T-helper 1 cell treated with Interleukin-12 subunit alpha and Interleukin-12 subunit beta and Interleukin-4 antibody, amounts not matched to agents 30 μg/mL and 1 μg/mL, for 36 hours (primary cell): ENCODE data around the gene FRMPD4.

ENCODE experiments used
- H3K27ac Mint-ChIP-seq: one replicate; pipeline ENCODE4 v1.8.0; 2021; ENCODE audit warnings: mild to moderate bottlenecking, mixed read lengths
- H3K27me3 Mint-ChIP-seq: one replicate; pipeline ENCODE4 v1.8.0; 2021; ENCODE audit warnings: low read depth, mixed read lengths
- H3K36me3 Mint-ChIP-seq: one replicate; pipeline ENCODE4 v1.8.0; 2021; ENCODE audit warnings: low read depth, mixed read lengths
- H3K4me1 Mint-ChIP-seq: one replicate; pipeline ENCODE4 v1.8.0; 2021; ENCODE audit warnings: low read depth, mixed read lengths
- H3K4me3 Mint-ChIP-seq: one replicate; pipeline ENCODE4 v1.8.0; 2021; ENCODE audit warnings: mild to moderate bottlenecking, moderate library complexity, mixed read lengths
- H3K9me3 Mint-ChIP-seq: one replicate; pipeline ENCODE4 v1.8.0; 2021; ENCODE audit warnings: mixed read lengths

Gene FRMPD4

DNA sequence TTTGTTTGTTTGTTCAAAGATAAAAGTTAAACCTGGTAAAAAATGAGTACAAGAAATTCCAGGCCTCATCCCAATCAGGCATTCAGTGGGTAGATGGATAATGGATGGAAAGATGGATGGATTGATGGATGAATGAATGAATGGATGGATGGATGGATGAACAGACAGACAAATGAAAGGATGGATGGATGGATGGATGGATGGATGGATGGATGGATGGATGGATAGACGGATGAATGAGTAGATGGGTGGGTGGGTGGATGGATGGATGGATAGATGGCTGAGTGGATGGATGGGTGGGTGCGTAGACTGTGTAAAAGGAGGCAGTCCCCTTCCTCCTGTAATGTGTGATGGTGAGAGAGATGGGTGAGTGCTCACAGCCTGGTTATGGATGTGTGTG, 206.7 kb downstream of the FRMPD4 start:
- H3K27ac Mint-ChIP-seq, result no peak overlapping the region
- H3K4me1 Mint-ChIP-seq, result no peaks in the 10 kb centered on the region
- no peaks in the 10 kb centered on the region for H3K36me3 Mint-ChIP-seq
- H3K4me3 Mint-ChIP-seq, result no peak overlapping the region
- no peaks in the 10 kb centered on the region for H3K9me3 Mint-ChIP-seq
- no peaks in the 10 kb centered on the region for H3K27me3 Mint-ChIP-seq

- Mint-ChIP-seq H3K27ac (no peak overlapping the region), H3K4me3 (no peak overlapping the region), H3K4me1 (no peaks in the 10 kb centered on the region), H3K27me3 (no peaks in the 10 kb centered on the region), H3K36me3 (no peaks in the 10 kb centered on the region), H3K9me3 (no peaks in the 10 kb centered on the region)
Observed at GRCh38 chrX:12349201-12349600, 210.9 kb downstream of the FRMPD4 start.

DNA sequence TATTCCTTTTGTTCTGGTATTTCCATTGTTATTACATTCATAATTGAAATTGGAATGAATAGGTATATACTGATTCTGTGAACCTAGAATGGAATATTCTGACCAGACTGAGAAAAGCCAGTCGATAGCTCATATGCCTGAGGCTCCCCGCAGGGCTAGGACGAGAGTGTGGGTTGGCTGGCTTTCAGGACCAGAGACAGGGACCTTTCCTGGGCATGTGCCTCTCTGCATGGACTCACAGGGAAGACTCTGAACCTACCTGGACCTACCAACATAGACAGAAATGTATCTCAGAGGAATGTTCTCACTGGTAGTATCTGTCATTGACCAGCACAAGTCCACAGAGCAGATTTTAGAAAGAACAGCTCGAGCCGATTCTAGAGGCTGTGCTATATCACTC, 214.6 kb downstream of the FRMPD4 start:
- H3K9me3 Mint-ChIP-seq, result no peaks in the 10 kb centered on the region
- no peak overlapping the region for H3K4me3 Mint-ChIP-seq
- H3K4me1 Mint-ChIP-seq, result no peaks in the 10 kb centered on the region

DNA sequence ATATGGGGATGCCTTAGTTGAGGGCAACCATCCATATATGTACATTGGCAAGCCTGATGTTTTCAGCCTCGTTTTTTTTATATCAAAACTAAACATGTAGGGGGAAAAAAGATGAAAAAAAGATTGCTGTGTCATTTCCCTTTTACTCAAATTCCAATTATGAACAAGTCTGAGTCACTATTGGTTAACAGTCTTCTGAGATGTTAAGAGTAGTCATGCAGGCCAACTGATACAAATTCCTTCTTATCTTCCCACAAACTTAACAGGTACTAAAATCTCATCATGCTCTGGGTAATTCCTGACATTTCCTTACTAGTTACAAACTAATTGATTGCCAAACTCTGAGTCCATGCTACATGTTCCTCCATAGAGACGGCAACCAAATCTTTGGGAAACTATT, 222.1 kb downstream of the FRMPD4 start:
- Mint-ChIP-seq H3K4me1 (no peaks in the 10 kb centered on the region), H3K9me3 (no peaks in the 10 kb centered on the region), H3K4me3 (no peak overlapping the region), H3K27ac (no peak overlapping the region), H3K36me3 (no peaks in the 10 kb centered on the region), H3K27me3 (no peaks in the 10 kb centered on the region)

More for the DNA sequence above, 214.6 kb downstream of the FRMPD4 start:
- H3K27ac Mint-ChIP-seq, result no peak overlapping the region
- no peaks in the 10 kb centered on the region for H3K36me3 Mint-ChIP-seq
- no peaks in the 10 kb centered on the region for H3K27me3 Mint-ChIP-seq

DNA sequence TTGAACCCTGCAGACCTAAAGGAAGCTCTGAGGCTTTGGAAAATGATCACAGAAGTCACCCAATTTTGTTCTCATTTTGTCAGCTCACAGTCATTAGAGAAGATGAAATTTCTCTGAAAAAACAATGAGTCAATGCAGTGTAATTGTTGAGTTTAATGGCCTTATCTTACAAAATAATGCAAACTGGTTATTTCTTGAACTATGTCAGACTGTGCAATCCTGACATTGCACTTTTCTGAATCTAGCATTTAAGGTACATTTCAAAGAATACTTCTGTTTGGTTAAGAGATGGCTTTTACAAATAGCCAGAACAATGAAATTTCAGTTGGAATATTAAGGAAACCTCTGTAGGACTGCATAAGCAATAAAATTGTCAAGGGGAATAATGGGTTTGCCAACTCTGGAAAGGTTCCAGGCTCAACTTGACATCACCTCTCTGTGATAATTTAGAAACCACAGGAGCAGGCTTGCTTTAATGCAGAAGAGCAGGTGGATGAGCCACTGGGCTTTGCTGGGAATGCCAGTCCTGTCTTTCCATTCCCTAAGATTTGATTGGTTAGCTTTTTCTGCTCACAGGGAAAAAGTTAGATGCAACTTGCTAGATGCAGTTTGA, 222.8 kb downstream of the FRMPD4 start:
- no peak overlapping the region for H3K27ac Mint-ChIP-seq
- H3K4me1 Mint-ChIP-seq, result no peaks in the 10 kb centered on the region
- H3K9me3 Mint-ChIP-seq, result no peaks in the 10 kb centered on the region

GRCh38 chrX:12363216-12363615, 224.9 kb downstream of the FRMPD4 start:
- H3K27me3 Mint-ChIP-seq, result no peaks in the 10 kb centered on the region
- no peaks in the 10 kb centered on the region for H3K9me3 Mint-ChIP-seq
- no peaks in the 10 kb centered on the region for H3K36me3 Mint-ChIP-seq
- no peaks in the 10 kb centered on the region for H3K4me1 Mint-ChIP-seq
- H3K27ac Mint-ChIP-seq, result no peak overlapping the region
- H3K4me3 Mint-ChIP-seq, result no peak overlapping the region

More for the DNA sequence above, 222.8 kb downstream of the FRMPD4 start:
- no peaks in the 10 kb centered on the region for H3K27me3 Mint-ChIP-seq
- no peak overlapping the region for H3K4me3 Mint-ChIP-seq
- no peaks in the 10 kb centered on the region for H3K36me3 Mint-ChIP-seq

- Mint-ChIP-seq H3K36me3 (no peaks in the 10 kb centered on the region), H3K27me3 (no peaks in the 10 kb centered on the region), H3K27ac (no peak overlapping the region), H3K4me3 (no peak overlapping the region), H3K9me3 (no peaks in the 10 kb centered on the region), H3K4me1 (no peaks in the 10 kb centered on the region)
Observed at GRCh38 chrX:12366440-12366839, 228.2 kb downstream of the FRMPD4 start.

- H3K9me3 Mint-ChIP-seq, result no peaks in the 10 kb centered on the region
- no peaks in the 10 kb centered on the region for H3K36me3 Mint-ChIP-seq
- H3K4me1 Mint-ChIP-seq, result no peaks in the 10 kb centered on the region
- H3K27me3 Mint-ChIP-seq, result no peaks in the 10 kb centered on the region
- H3K27ac Mint-ChIP-seq, result no peak overlapping the region
- H3K4me3 Mint-ChIP-seq, result no peak overlapping the region
Observed at GRCh38 chrX:12367254-12367653, 229.0 kb downstream of the FRMPD4 start.

DNA sequence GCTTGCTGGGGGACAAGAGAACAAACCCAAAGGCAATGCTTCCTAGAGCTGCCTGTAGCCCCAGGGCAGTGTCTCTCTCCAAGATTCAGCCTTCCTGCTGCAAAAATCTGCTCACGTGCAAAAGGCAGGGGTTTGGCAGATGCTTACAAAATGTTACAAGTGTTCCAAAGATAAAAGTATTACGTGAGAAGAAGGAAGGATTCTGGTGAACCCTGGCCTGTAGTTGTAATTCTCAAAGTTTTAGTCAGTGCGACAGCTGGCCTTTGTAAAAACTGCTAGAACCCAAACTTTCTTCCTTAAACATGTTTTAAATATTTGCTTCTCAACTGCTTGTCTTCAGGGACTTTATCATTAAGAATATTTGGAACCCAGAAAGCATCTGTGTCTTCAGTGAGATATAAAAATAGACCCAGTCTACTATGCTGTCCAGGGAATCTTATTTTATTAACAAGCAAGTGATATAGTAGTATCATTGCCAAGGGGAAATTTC, 232.3 kb downstream of the FRMPD4 start:
- H3K27me3 Mint-ChIP-seq, result no peaks in the 10 kb centered on the region
- no peaks in the 10 kb centered on the region for H3K4me1 Mint-ChIP-seq
- no peak overlapping the region for H3K27ac Mint-ChIP-seq
- H3K4me3 Mint-ChIP-seq, result no peak overlapping the region
- no peaks in the 10 kb centered on the region for H3K9me3 Mint-ChIP-seq
- H3K36me3 Mint-ChIP-seq, result no peaks in the 10 kb centered on the region

DNA sequence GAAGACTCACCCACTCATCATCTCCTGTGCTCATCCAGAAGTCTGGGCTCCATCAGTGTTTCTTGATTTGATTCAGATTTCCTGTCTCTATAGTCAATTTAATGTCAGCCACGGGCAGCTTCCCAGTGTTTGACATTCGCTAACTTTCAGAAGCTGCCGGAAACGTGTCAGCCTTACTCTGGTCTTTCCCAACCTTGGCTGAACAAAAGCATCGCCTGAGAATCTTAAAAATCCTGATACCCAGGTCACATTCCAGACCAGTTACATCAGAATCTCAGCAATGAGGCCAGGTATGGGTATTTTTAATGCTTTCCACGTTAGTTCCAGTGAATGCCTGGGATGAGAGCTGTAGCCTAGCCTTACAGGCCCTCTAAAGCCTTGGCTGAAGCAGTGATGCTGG, 233.8 kb downstream of the FRMPD4 start:
- no peaks in the 10 kb centered on the region for H3K4me1 Mint-ChIP-seq
- H3K9me3 Mint-ChIP-seq, result no peaks in the 10 kb centered on the region
- no peak overlapping the region for H3K27ac Mint-ChIP-seq
- H3K27me3 Mint-ChIP-seq, result no peaks in the 10 kb centered on the region
- H3K36me3 Mint-ChIP-seq, result no peaks in the 10 kb centered on the region
- H3K4me3 Mint-ChIP-seq, result no peak overlapping the region

DNA sequence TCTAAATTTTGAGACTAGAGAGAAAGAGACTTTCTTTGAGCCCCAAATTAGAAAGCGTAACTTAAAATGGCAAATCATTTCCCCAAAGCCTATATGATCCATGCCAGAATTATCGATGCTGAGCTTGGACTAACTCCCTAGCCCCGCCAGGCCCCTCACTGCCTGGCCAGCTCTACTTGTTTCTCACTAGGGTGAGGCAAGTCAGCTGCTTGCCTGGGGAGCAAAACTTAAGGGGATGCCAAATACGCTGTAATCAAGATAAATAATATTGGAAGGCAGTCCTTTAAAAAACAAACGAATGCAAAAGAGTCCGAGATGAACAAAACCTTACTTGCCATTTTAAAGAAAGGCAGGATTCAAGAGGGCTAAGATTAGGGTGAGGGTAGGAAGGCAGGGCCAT, 236.0 kb downstream of the FRMPD4 start:
- Mint-ChIP-seq H3K36me3 (no peaks in the 10 kb centered on the region), H3K4me3 (no peak overlapping the region), H3K4me1 (no peaks in the 10 kb centered on the region), H3K27ac (no peak overlapping the region), H3K27me3 (no peaks in the 10 kb centered on the region), H3K9me3 (no peaks in the 10 kb centered on the region)

GRCh38 chrX:12378253-12378652, 240.0 kb downstream of the FRMPD4 start:
- H3K9me3 Mint-ChIP-seq, result no peaks in the 10 kb centered on the region
- no peaks in the 10 kb centered on the region for H3K27me3 Mint-ChIP-seq
- no peaks in the 10 kb centered on the region for H3K4me1 Mint-ChIP-seq
- H3K36me3 Mint-ChIP-seq, result no peaks in the 10 kb centered on the region
- no peak overlapping the region for H3K27ac Mint-ChIP-seq
- H3K4me3 Mint-ChIP-seq, result no peak overlapping the region

- H3K36me3 Mint-ChIP-seq, result no peaks in the 10 kb centered on the region
- H3K27ac Mint-ChIP-seq, result no peak overlapping the region
- H3K4me3 Mint-ChIP-seq, result no peak overlapping the region
Observed at GRCh38 chrX:12378706-12379105, 240.4 kb downstream of the FRMPD4 start.

GRCh38 chrX:12379671-12380070, 241.4 kb downstream of the FRMPD4 start:
- no peaks in the 10 kb centered on the region for H3K36me3 Mint-ChIP-seq
- H3K27ac Mint-ChIP-seq, result no peak overlapping the region
- H3K4me3 Mint-ChIP-seq, result no peak overlapping the region
- no peaks in the 10 kb centered on the region for H3K4me1 Mint-ChIP-seq
- no peaks in the 10 kb centered on the region for H3K27me3 Mint-ChIP-seq
- no peaks in the 10 kb centered on the region for H3K9me3 Mint-ChIP-seq

More at GRCh38 chrX:12378706-12379105, 240.4 kb downstream of the FRMPD4 start:
- Mint-ChIP-seq H3K4me1 (no peaks in the 10 kb centered on the region), H3K27me3 (no peaks in the 10 kb centered on the region), H3K9me3 (no peaks in the 10 kb centered on the region)

DNA sequence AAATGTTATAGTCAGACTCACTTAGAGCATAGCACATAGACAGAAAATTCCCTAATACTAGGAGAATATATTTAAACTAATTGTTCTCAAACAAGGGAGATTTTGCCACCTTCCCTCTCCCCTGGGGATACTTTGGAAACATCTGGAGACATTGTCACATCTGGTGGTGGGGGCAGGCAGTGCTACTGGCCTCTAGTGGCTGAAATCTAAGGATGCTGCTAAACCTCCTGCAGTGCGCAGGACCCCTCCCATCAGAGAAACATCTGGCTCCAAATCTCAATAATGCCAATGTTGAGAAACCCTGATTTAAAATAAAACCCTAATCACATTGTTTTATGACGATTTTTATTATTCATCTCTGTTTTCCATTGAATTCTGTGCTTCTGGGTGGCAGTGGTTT, 244.9 kb downstream of the FRMPD4 start:
- Mint-ChIP-seq H3K4me3 (no peak overlapping the region), H3K4me1 (no peaks in the 10 kb centered on the region), H3K36me3 (no peaks in the 10 kb centered on the region), H3K27ac (no peak overlapping the region), H3K27me3 (no peaks in the 10 kb centered on the region), H3K9me3 (no peaks in the 10 kb centered on the region)

GRCh38 chrX:12390301-12390700, 252.0 kb downstream of the FRMPD4 start:
- Mint-ChIP-seq H3K4me3 (no peak overlapping the region), H3K27me3 (no peaks in the 10 kb centered on the region), H3K36me3 (no peaks in the 10 kb centered on the region), H3K9me3 (no peaks in the 10 kb centered on the region), H3K4me1 (no peaks in the 10 kb centered on the region), H3K27ac (no peak overlapping the region)
